A549 (cell line): ENCODE results near the gene COX4I1. TPM values are rescaled to one million over a fixed set of nuclear protein-coding genes. Genes with fewer than 3 reads are reported as not detected.

Experiments
- ATAC-seq, 2 experiments: fragments of 200-7000 bp in 1 of 2; fragments of >200 bp in 1 of 2; cut with Nextera tagmentation in 1 of 2; cut with Tn5 transposase in 1 of 2; 3 replicates each; pipeline versions ENCODE4 v1.8.0 to v1.9.1; 2018 to 2020; ENCODE audit warnings: mild to moderate bottlenecking in 1 of 2, moderate library complexity in 1 of 2
- CTCF ChIA-PET: fragments of 300-600 bp; sonication (Branson Sonifier 250); formaldehyde crosslinking; extraction: SDS; loops from one replicate; lab custom pipeline; 2021; ENCODE audit warnings: antibody characterized with exemption, inconsistent platforms; lab: Yijun Ruan, JAX
- POLR2A ChIA-PET: fragments of 350-600 bp; formaldehyde crosslinking; extraction: SDS; loops from one replicate; lab custom pipeline; 2021; ENCODE audit warnings: antibody characterized with exemption, inconsistent platforms; lab: Yijun Ruan, JAX
- DNase-seq, 2 experiments: peaks; one replicate each; pipeline versions ENCODE4 v3.0.0 to v3.0.0-alpha.2; 2011 to 2016; ENCODE audit warnings: low read depth in 1 of 2, low spot score in 1 of 2
- FAIRE-seq: peaks from 2 replicates; lab custom pipeline; 2011; peaks lifted over from hg19 to GRCh38; lab: Jason Lieb, UNC
- H3K27ac ChIP-seq, 2 experiments: fragments of >200 bp; sonication (Bioruptor Twin); formaldehyde crosslinking; 3 replicates each; pipeline ENCODE4 v1.5.1; 2016 to 2017
- H3K4me1 ChIP-seq: fragments of >200 bp; sonication (Bioruptor Twin); formaldehyde crosslinking; 3 replicates; pipeline ENCODE4 v1.6.1; 2016
- H3K4me2 ChIP-seq: fragments of >200 bp; sonication (Bioruptor Twin); formaldehyde crosslinking; 3 replicates; pipeline ENCODE4 v1.6.1; 2016
- H3K4me3 ChIP-seq: fragments of >200 bp; sonication (Bioruptor Twin); formaldehyde crosslinking; 3 replicates; pipeline ENCODE4 v1.5.1; 2016
- H3K9me3 ChIP-seq: fragments of >200 bp; sonication (Bioruptor Twin); formaldehyde crosslinking; 3 replicates; pipeline ENCODE4 v1.6.1; 2016
- BHLHE40 ChIP-seq: IDR thresholded peaks from 2 replicates; pipeline ENCODE4 v1.6.1; 2012; ENCODE audit warnings: low read depth, low read length, inconsistent platforms
- CBX2 ChIP-seq: fragments of 200-600 bp; sonication (generic); IDR thresholded peaks from 2 replicates; pipeline ENCODE4 v1.6.1; 2016; ENCODE audit warnings: low read depth, mild to moderate bottlenecking, borderline replicate concordance
- CEBPB ChIP-seq, 2 experiments: fragments of >200 bp in 1 of 2; sonication (Bioruptor Twin) in 1 of 2; formaldehyde crosslinking in 1 of 2; IDR thresholded peaks; 2 replicates each; pipeline ENCODE4 v1.6.1; 2012 to 2016
- FOSB ChIP-seq: fragments of 250-450 bp; sonication (Bioruptor Pico); IDR thresholded peaks from 2 replicates; pipeline ENCODE4 v1.5.0; 2020; ENCODE audit warnings: mild to moderate bottlenecking, moderate library complexity
- FOXS1 ChIP-seq: fragments of 250-450 bp; sonication (Bioruptor Pico); IDR thresholded peaks from 2 replicates; pipeline ENCODE4 v1.5.0; 2020; ENCODE audit warnings: mild to moderate bottlenecking, moderate library complexity
- KDM1A ChIP-seq: fragments of 200-600 bp; sonication (generic); IDR thresholded peaks from 2 replicates; pipeline ENCODE4 v1.6.1; 2016; ENCODE audit warnings: low read depth, mild to moderate bottlenecking
- MAX ChIP-seq: IDR thresholded peaks from 2 replicates; pipeline ENCODE4 v1.6.1; 2012
- RARB ChIP-seq: fragments of 250-450 bp; sonication (Bioruptor Pico); IDR thresholded peaks from 2 replicates; pipeline ENCODE4 v1.8.0; 2021; ENCODE audit warnings: mild to moderate bottlenecking, moderate library complexity
- RNF2 ChIP-seq: fragments of 200-600 bp; sonication (generic); IDR thresholded peaks from 2 replicates; pipeline ENCODE4 v1.6.1; 2016; ENCODE audit warnings: low read depth, mild to moderate bottlenecking, antibody characterized with exemption, moderate library complexity, borderline replicate concordance
- SMC3 ChIP-seq: fragments of >200 bp; sonication (Bioruptor Twin); formaldehyde crosslinking; IDR thresholded peaks from 3 replicates; pipeline ENCODE4 v1.6.1; 2018; ENCODE audit warnings: inconsistent platforms
- TFCP2L1 ChIP-seq: fragments of 250-450 bp; sonication (Bioruptor Pico); IDR thresholded peaks from 2 replicates; pipeline ENCODE4 v1.5.0; 2021; ENCODE audit warnings: mild to moderate bottlenecking
- TP53 ChIP-seq: fragments of 250-450 bp; sonication (Bioruptor Pico); IDR thresholded peaks from 2 replicates; pipeline ENCODE4 v1.5.0; 2021; ENCODE audit warnings: mild to moderate bottlenecking, moderate library complexity
- WGBS: methylation state at CpG from one replicate; pipeline ENCODE4 v1.1.6; 2017; ENCODE audit errors: missing lambda C conversion rate; 5-methylcytosine and 5-hydroxymethylcytosine counted together
- polyA plus RNA-seq, 4 experiments: library from polyadenylated mRNA; depleted of rRNA in 3 of 4; stranded (reverse); fragments of >200 nt; fragmentation: RNase III in 1 of 4; extraction: RNeasy Plus Mini Kit Qiagen cat#74134 plus additional on column Dnase treatment in 1 of 4; gene quantifications; 2 replicates in 3 of 4; 3 replicates in 1 of 4; pipeline ENCODE4 v1.2.3, GENCODE V29; 2011 to 2017
- TF ChIP-seq, protein P1 (sequence below): fragments of 200-600 bp; sonication (generic); IDR thresholded peaks from 2 replicates; pipeline ENCODE4 v1.6.1; 2016; ENCODE audit warnings: antibody characterized with exemption, mild to moderate bottlenecking, moderate library complexity
- TF ChIP-seq, protein P2 (sequence below): fragments of >200 bp; sonication (Bioruptor Twin); formaldehyde crosslinking; IDR thresholded peaks from 3 replicates; pipeline ENCODE4 v1.5.1; 2016
- TF ChIP-seq, protein P3 (sequence below): IDR thresholded peaks from 2 replicates; pipeline ENCODE4 v1.6.1; 2012; ENCODE audit warnings: low read depth, borderline replicate concordance

Gene COX4I1
- polyA plus RNA-seq, 2 of the 4 experiments (the other 2 are of a cell fraction): 783 to 929 TPM

- ChIA-PET CTCF (interaction anchor here (14.3 kb wide), 1 partner anchor 22 kb away, joined by 126 read pairs; no protein-coding TSS in a partner anchor), POLR2A (no interaction called here)
- ATAC-seq: no peak
- no peak for FAIRE-seq
- Histone ChIP-seq H3K27ac (no peak overlapping the region), H3K4me3 (no peak overlapping the region), H3K9me3 (no peaks in the 10 kb centered on the region), H3K4me1 (no peaks in the 10 kb centered on the region), H3K4me2 (no peak overlapping the region)
- TF ChIP-seq MAX (no peak), KDM1A (no peak), CBX2 (no peak)
- TF ChIP-seq, protein P1, sequence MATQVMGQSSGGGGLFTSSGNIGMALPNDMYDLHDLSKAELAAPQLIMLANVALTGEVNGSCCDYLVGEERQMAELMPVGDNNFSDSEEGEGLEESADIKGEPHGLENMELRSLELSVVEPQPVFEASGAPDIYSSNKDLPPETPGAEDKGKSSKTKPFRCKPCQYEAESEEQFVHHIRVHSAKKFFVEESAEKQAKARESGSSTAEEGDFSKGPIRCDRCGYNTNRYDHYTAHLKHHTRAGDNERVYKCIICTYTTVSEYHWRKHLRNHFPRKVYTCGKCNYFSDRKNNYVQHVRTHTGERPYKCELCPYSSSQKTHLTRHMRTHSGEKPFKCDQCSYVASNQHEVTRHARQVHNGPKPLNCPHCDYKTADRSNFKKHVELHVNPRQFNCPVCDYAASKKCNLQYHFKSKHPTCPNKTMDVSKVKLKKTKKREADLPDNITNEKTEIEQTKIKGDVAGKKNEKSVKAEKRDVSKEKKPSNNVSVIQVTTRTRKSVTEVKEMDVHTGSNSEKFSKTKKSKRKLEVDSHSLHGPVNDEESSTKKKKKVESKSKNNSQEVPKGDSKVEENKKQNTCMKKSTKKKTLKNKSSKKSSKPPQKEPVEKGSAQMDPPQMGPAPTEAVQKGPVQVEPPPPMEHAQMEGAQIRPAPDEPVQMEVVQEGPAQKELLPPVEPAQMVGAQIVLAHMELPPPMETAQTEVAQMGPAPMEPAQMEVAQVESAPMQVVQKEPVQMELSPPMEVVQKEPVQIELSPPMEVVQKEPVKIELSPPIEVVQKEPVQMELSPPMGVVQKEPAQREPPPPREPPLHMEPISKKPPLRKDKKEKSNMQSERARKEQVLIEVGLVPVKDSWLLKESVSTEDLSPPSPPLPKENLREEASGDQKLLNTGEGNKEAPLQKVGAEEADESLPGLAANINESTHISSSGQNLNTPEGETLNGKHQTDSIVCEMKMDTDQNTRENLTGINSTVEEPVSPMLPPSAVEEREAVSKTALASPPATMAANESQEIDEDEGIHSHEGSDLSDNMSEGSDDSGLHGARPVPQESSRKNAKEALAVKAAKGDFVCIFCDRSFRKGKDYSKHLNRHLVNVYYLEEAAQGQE: no peak
- no peak for DNase-seq
- WGBS: 71% methylated on average over 7 of the region's 9 CpGs
These were observed 43.4 kb downstream of the COX4I1 start for GRCh38 chr16:85842848-85843247.

DNA sequence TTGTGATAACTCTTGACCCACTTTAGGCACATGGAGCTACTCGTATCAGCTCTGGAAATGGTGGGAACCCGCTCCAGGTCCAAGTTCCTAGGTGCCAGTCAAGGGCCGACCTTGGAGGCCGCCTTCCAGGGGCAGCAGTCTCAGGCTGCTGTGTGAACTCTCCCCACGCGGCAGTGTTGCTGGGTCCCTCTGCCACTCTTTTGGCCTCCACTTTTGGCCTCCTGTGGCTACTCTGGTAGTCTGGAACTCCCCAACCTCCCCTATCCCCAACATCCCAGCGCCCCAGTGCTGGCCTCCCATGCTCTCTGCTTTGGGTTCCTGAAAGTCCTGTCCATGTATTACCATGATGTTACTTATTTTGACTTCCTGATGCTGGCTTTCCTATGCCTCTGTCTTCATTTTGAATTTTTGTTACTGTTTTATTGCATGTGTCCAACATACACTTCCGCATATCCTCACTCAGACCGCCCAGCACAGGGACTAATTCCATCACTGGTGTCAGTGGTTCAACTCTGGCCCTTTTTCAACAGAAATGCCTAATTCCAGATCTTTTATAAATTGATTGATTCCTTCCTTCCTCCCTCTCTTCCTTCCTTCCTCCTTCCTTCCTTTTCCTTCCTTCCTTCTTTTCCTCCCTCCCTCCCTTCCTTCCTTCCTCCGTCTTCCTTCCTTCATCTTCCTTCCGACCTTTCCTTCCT is 44.1 kb downstream of the COX4I1 start:
- ATAC-seq (no peak), DNase-seq (no peak)
- CTCF ChIA-PET: no interaction called here
- Histone ChIP-seq H3K9me3 (no peaks in the 10 kb centered on the region), H3K4me1 (no peaks in the 10 kb centered on the region), H3K4me2 (no peak overlapping the region), H3K27ac (no peak overlapping the region)
- POLR2A ChIA-PET: no interaction called here
- TF ChIP-seq KDM1A (no peak), RARB (CRISPR knock-in tag) (no peak), SMC3 (no peak), RNF2 (no peak), CEBPB (IDR thresholded peaks at IDR 0.05) (no peak), TFCP2L1 (CRISPR knock-in tag) (no peak), FOXS1 (CRISPR knock-in tag) (no peak), BHLHE40 (no peak), FOSB (no peak), TP53 (CRISPR knock-in tag) (no peak)
- TF ChIP-seq, protein P2, sequence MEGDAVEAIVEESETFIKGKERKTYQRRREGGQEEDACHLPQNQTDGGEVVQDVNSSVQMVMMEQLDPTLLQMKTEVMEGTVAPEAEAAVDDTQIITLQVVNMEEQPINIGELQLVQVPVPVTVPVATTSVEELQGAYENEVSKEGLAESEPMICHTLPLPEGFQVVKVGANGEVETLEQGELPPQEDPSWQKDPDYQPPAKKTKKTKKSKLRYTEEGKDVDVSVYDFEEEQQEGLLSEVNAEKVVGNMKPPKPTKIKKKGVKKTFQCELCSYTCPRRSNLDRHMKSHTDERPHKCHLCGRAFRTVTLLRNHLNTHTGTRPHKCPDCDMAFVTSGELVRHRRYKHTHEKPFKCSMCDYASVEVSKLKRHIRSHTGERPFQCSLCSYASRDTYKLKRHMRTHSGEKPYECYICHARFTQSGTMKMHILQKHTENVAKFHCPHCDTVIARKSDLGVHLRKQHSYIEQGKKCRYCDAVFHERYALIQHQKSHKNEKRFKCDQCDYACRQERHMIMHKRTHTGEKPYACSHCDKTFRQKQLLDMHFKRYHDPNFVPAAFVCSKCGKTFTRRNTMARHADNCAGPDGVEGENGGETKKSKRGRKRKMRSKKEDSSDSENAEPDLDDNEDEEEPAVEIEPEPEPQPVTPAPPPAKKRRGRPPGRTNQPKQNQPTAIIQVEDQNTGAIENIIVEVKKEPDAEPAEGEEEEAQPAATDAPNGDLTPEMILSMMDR: no peak
- TF ChIP-seq, protein P1: no peak
- TF ChIP-seq, protein P3, sequence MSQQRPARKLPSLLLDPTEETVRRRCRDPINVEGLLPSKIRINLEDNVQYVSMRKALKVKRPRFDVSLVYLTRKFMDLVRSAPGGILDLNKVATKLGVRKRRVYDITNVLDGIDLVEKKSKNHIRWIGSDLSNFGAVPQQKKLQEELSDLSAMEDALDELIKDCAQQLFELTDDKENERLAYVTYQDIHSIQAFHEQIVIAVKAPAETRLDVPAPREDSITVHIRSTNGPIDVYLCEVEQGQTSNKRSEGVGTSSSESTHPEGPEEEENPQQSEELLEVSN: no peak
- TF ChIP-seq, all 56 proteins: peak for 0
- 72% methylated on average over 10 of the region's 11 CpGs for WGBS
- H3K4me3 ChIP-seq: no peak overlapping the region
- no peak for FAIRE-seq
